Lower leg skin (tissue), 4 donors: ENCODE data around the gene VPS35L. TPM values are rescaled to one million over a fixed set of nuclear protein-coding genes. Genes with fewer than 3 reads are reported as not detected.

Experiments
- DNase-seq, 2 donors: peaks; one replicate each; pipeline ENCODE4 v3.0.0-alpha.2; 2019; ENCODE audit warnings: low spot score in 2 of 2
- H3K4me3 ChIP-seq: fragments of 200-600 bp; sonication (generic); 2 replicates; pipeline ENCODE4 v1.5.1; 2017; ENCODE audit warnings: mild to moderate bottlenecking, low read depth; ENCODE audit not compliant: poor library complexity, severe bottlenecking
- CTCF ChIP-seq, 3 donors: fragments of 450-650 bp; IDR thresholded peaks; one replicate each; pipeline ENCODE4 v1.5.1; 2016; ENCODE audit warnings: antibody characterized with exemption in 3 of 3, mild to moderate bottlenecking in 3 of 3, moderate library complexity in 2 of 3
- POLR2A ChIP-seq, 2 donors: fragments of 450-650 bp; IDR thresholded peaks; one replicate each; pipeline ENCODE4 v1.6.1; 2016 to 2017; ENCODE audit warnings: antibody characterized with exemption in 2 of 2, mild to moderate bottlenecking in 1 of 2, moderate library complexity in 1 of 2
- WGBS, 2 donors: methylation state at CpG; one replicate each; pipeline ENCODE4 v1.1.5; 2018; 5-methylcytosine and 5-hydroxymethylcytosine counted together
- intact Hi-C: fragments of 100-400 bp; cut with DNase I; formaldehyde crosslinking; loops from one replicate; pipeline ENCODE4 v1.15.0; 2023; ENCODE audit warnings: low total_unique reads
- total RNA-seq, 4 donors: library from RNA; depleted of rRNA; stranded (reverse); fragments of >200 nt; gene quantifications; one replicate each; pipeline ENCODE4 v1.1.0, GENCODE V29; 2016

VPS35L gene
- total RNA-seq, 4 donors from 2014 or later: 14.5 to 24.2 (median 17.0) TPM

DNA sequence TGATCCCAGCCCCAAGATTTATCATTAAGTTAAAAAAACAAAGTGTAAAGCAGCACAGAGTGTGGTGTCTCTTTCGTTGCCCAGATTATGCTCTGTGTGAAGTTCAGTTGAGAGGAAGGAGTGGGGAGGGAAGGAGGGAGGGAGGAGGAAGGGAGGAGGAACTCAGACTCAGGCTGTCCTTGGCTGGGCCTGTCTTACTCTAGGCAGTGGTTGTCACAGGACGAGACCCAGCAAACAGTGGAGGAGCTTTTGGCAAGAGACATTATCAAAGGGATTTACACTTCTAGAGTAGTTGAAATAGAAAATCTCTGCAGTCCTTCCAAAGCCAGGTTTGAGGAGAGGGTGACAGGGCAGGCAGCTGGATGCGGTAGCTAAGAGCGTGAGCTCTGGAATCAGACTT is 134.7 kb downstream of the VPS35L start:
- DNase-seq: no peak
- no peak for TF ChIP-seq CTCF (IDR thresholded peaks at IDR 0.05)
- TF ChIP-seq POLR2A (IDR thresholded peaks at IDR 0.05): no peak
- 57 to 59% methylated on average over 4 of the region's 4 CpGs for WGBS, 2 donors
- intact Hi-C loops: no loop called here
- no peak overlapping the region for H3K4me3 ChIP-seq

- no peak for TF ChIP-seq POLR2A (IDR thresholded peaks at IDR 0.05)
- no peak for TF ChIP-seq CTCF (IDR thresholded peaks at IDR 0.05)
- intact Hi-C loops: no loop called here
- 67 to 71% methylated on average over 14 of the region's 14 CpGs for WGBS, 2 donors
- no peak overlapping the region for H3K4me3 ChIP-seq
- peak in 1 of 2 donors; percentile 35 for DNase-seq
These were observed 135.7 kb downstream of the VPS35L start for GRCh38 chr16:19691161-19691711.

DNA sequence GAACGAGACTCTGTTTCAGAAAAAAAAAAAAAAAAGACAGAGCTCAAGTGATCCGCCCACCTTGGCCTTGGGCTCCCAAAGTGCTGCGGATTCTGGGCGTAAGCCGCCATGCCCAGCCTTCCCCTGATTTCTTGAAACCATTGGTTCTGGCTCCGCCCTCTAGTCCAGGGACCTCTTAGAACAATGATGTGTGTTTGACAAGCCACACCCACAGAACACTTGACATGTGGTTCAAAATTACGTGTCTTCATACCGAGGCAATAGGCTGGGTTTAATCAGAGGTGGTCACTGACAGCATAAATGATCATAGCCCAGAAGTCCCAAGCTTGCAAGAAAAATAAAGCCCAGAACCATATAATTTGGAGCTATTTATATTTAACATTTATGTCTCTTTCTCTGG is 139.5 kb downstream of the VPS35L start:
- intact Hi-C loops: no loop called here
- DNase-seq: no peak
- no peak overlapping the region for H3K4me3 ChIP-seq
- TF ChIP-seq CTCF (IDR thresholded peaks at IDR 0.05) (no peak), POLR2A (IDR thresholded peaks at IDR 0.05) (no peak)
- 87 to 89% methylated on average over 8 of the region's 8 CpGs for WGBS, 2 donors

DNA sequence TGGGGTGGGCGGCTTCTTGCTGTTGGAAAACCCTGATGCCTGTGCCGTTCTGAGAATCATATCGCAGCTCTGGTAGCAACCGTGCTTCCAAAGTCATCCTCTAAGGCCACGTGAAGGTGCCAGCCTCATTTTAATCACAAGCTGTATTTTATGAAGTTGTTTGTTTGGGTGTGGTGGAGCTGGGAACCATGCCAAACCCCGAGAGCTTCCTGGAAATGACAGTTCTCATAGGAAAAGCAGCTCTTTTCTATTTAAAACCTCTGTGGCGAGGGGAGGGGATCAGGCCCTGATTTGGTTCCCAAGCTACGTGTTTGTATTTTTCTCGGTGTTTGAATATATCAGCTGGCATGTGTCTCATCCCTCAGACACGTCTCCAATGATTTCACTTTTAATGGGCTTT is 140.8 kb downstream of the VPS35L start:
- TF ChIP-seq CTCF (IDR thresholded peaks at IDR 0.05): no peak
- no peak for TF ChIP-seq POLR2A (IDR thresholded peaks at IDR 0.05)
- 2 to 3% methylated on average over 10 of the region's 10 CpGs for WGBS, 2 donors
- intact Hi-C loops: no loop called here
- DNase-seq: peak; percentile 89 to 97
- no peak overlapping the region for H3K4me3 ChIP-seq

GRCh38 chr16:19696961-19697360 is 141.5 kb downstream of the VPS35L start:
- intact Hi-C loops: no loop called here
- H3K4me3 ChIP-seq: no peak overlapping the region
- 40 to 55% methylated on average over 15 of the region's 15 CpGs for WGBS, 2 donors
- TF ChIP-seq POLR2A (IDR thresholded peaks at IDR 0.05): no peak
- TF ChIP-seq CTCF (IDR thresholded peaks at IDR 0.05): no peak
- no peak for DNase-seq

DNA sequence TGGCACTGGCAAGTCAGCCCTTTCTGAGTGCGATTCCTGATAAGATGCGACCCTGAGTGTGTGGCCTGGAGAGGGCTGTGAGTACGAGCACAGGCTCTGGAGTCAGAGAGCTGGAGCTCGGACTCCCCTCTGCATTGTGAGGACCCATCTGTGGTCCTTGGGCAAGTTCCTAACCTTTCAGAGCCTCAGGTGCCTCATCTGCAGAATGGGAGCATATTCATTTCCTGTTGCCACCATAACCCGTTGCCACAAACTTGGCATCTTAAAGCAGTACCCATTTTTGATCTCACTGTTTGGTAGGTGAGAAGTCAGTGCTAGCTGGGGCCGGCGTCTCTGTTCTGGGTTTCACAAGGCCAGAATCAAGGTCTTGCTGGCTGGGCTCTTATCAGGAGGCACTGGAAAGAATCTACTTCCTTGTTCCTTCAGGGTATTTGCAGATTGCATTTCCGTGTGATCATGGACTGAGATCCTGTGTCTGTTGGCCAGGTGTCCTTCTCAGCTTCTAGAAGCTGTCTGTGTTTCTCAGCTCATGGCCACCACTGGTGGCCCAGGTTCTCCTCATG is 142.3 kb downstream of the VPS35L start:
- no peak for DNase-seq
- no peak overlapping the region for H3K4me3 ChIP-seq
- intact Hi-C loops: no loop called here
- 77 to 86% methylated on average over 8 of the region's 8 CpGs for WGBS, 2 donors
- no peak for TF ChIP-seq CTCF (IDR thresholded peaks at IDR 0.05)
- TF ChIP-seq POLR2A (IDR thresholded peaks at IDR 0.05): no peak
